GM23248 (cell line): ENCODE measurements around the gene CEP57.

Source experiments
- EZH2 ChIP-seq: fragments of 200-600 bp; sonication (generic); IDR thresholded peaks from 2 replicates; pipeline ENCODE4 v1.6.1; 2018; ENCODE audit warnings: antibody characterized with exemption, mild to moderate bottlenecking; ENCODE audit not compliant: insufficient read depth, poor library complexity, severe bottlenecking
- EZH2phosphoT487 ChIP-seq: fragments of 200-600 bp; sonication (generic); IDR thresholded peaks from 2 replicates; pipeline ENCODE4 v1.6.1; 2018; ENCODE audit warnings: antibody characterized with exemption, moderate library complexity, mild to moderate bottlenecking, low read depth; ENCODE audit not compliant: insufficient read depth

GRCh38 chr11:95766701-95767100 lies 23.6 kb upstream of the CEP57 start:
- no peak for TF ChIP-seq EZH2
- no peak for TF ChIP-seq EZH2phosphoT487
